NCI-H1048 (cell line): Measurements from ENCODE around the gene EIF4G2.

Experiments
- DNase-seq: peaks from one replicate; lab custom pipeline; 2025; lab: John Stamatoyannopoulos, UW

The EIF4G2 gene

GRCh38 chr11:10771457-10771856 is 37.3 kb downstream of the EIF4G2 start:
- DNase-seq, result no peak

- no peak for DNase-seq
These were observed 38.0 kb downstream of the EIF4G2 start for GRCh38 chr11:10770626-10771254.

DNA sequence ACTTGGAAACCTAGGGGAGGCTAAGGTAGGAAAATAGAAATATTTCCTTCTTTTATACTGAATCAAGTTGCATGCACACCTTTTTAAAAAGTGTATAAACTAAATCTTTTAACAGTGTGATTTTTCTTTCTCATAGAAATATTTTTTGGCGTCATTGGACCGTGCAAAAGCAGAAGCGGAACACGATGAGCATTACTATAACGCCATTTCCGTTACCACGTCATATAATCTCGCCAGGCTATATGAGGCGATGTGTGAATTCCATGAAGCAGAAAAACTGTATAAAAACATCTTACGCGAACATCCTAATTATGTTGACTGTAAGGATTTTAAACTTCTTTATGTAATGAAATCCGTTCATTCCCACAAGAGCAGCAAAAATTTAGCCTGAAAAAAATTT is 44.3 kb downstream of the EIF4G2 start:
- DNase-seq, result no peak

- no peak for DNase-seq
These were observed 45.0 kb downstream of the EIF4G2 start for GRCh38 chr11:10763766-10764165.

DNA sequence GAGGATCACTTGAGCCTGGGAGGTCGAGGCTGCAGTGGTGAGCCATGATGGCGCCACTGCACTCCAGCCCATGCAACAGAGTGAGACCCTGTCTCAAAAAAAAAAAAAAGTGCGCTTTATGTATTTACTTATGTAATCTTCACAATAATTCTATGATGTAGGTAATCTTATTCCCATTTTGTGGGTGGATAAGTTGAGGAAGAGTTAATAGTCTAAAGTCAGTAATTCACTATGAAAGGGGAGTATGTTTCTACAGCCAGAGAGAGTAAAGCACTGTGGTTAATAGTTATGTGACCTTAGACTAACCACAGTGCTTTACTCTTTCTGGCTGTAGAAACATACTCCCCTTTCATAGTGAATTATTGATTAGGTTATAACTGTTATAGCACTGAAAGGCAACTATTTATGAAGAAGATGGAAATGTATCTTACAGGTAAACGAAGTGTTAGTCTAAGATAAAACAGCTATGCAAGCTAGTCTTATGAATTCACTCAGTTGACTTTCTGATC is 45.8 kb downstream of the EIF4G2 start:
- no peak for DNase-seq

- DNase-seq, result no peak
These were observed 46.5 kb downstream of the EIF4G2 start for GRCh38 chr11:10762185-10762584.

GRCh38 chr11:10761085-10761698 is 47.5 kb downstream of the EIF4G2 start:
- no peak for DNase-seq

DNA sequence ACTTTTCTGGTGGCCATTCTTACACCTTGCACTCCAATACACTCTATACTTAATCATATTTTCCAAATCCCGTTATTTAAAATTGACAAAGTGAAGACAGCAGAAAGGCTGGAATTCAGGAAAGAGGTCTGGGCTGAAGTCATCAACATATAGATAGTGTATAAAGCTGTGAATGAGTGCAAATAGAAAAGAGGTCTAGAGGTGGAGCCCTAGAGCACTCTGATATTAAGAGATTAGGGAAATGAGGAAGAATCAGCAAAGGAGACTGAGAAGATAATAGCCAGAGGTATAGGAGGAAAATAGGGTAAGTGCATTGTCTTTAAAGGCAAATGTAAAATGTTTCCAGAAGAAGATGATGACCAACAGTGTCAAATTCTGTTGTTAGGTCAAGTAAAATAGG is 49.8 kb downstream of the EIF4G2 start:
- no peak for DNase-seq

- DNase-seq, result no peak
These were observed 56.2 kb downstream of the EIF4G2 start for GRCh38 chr11:10752486-10752885.

GRCh38 chr11:10752061-10752460 is 56.7 kb downstream of the EIF4G2 start:
- DNase-seq, result no peak

DNA sequence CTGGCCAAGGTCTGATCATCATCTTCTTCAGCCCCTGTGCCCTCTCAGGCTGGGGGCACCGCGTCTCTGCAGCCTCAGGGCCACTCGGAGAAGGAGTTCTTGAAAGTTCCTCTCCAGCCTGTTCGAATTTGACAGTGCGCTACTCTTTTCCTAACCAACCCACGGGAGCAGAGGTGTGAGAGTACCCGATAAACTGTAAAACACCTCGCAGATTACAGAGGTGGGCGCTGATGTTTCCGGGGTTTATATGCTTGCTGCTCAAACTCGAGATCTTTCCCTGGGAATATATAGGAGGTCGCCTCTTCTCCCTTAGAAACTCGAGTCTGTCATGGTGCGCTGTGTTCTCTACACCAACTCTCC is 57.2 kb downstream of the EIF4G2 start:
- no peak for DNase-seq

DNA sequence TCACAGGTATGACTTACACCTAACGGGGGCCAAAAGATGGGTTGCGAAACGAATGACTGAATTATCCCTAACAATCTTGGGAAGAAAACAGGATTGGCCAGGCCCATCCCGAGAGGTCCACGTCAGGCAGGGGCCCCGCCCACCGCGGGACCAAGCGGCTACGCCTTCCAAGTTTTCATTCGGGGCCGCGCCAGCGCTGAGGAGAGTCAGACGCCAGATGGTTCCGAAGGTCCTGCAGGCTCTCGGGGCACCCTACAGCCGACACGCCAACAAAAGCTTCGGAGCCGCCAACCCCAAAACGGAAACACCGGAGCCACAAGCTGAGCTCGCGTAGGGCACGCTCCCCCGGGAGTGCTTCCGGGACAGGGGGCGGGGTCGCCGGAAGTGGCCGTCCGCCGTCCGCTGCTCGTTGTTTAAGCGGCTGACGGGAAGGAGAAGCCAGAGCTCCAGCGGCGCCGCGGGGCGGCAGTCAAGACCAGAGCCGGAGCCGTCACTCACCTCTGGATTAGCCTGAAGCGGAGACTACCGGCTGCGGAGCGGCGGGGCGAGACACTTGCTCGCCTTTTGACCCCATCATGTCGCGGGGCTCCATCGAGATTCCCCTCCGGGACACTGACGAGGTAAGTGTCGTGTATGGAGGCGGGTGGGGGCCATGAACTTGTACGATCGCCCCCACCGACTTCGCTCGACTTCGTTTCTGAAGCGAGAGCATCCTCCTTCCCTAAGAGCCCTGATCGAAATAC is 57.7 kb downstream of the EIF4G2 start, which contains the start of gene CTR9:
Gene CTR9 (plus strand): TSS at position 409 of the 743 bp plus-strand sequence. CDS start 167 bp downstream, at position 576.
- peak; percentile 54 for DNase-seq

DNA sequence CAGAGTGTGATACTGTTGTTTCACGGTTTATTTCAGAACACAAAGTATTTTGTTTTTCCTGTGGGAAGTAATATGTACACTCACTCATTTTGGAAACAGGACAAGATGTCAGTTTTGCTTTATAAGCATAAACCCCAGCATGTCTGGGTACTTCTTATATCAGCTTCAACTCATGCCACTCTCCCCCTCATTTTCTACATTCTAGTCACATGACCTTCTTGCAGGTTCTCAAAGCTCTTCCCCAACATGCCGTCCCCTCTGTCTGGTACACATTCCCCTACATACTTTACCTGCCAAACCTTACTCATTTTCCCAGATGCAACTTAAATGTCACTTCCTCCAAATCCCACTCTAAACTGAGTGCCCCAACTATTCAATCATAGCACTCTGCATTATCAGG is 59.2 kb downstream of the EIF4G2 start:
- DNase-seq, result no peak

DNA sequence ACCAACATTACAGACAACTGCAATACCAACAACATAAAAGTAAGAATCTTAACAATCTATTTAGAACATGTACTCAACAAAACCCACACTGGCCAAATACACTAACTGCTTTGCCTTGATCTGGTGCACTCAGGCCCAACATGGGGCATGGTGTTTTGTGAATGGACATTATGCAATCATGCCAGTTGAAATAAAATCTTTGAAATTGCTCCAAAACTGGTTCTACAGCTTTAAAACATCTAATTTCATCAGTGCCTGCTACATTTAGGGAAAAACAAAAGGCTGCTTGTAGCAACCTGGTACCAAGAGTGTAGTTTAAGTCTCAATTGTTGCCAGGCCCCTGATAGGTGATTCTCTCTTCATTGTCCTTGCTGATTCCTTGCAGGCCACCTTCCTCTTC is 61.0 kb downstream of the EIF4G2 start:
- DNase-seq, result no peak
